ENCODE measurements around the gene DEFB128. TPM values are rescaled to one million over a fixed set of nuclear protein-coding genes. Genes with fewer than 3 reads are reported as not detected.

Gene DEFB128
- total RNA-seq, 1 experiment from 2014 or later, result not detected

DNA sequence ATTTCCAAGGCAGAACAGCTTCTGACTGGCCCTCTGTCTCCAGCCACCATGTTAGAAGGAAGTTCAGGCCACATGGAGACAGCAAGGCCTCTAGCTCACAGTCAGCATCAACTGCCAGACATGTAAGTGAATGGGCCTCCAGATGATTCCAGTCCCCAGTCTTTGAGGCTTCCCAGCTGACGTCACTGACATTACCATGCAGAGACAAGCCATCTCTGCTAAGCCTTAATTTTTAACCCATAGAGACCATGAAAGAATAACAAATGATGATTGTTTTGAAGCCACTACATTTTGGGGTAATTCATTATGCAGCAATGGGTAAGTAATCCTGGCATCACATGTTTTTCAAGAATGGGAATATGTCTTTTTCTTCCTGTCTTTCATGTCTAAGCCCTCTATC, 26.3 kb upstream of the DEFB128 start:
- Histone ChIP-seq H3K27me3 (ENCODE audit: insufficient read depth, low read depth) (peaks cover 40% of the 10 kb centered on the region), H3F3A (ENCODE audit: insufficient read depth, low read depth) (no peaks in the 10 kb centered on the region), H3K4me1 (replicated peaks; ENCODE audit: insufficient read depth) (no peaks in the 10 kb centered on the region), H3K4me2 (no peak overlapping the region), H3K9me2 (ENCODE audit: insufficient read depth) (no peaks in the 10 kb centered on the region), H3K9me3 (ENCODE audit: insufficient read depth, low read depth) (no peaks in the 10 kb centered on the region), H3K4me3 (no peak overlapping the region), H3K36me3 (ENCODE audit: low read depth) (no peaks in the 10 kb centered on the region), H3K79me2 (ENCODE audit: low read depth) (no peaks in the 10 kb centered on the region), H4K20me1 (ENCODE audit: insufficient read depth) (no peaks in the 10 kb centered on the region), H2AFZ (no peak overlapping the region), H3K27ac (no peak overlapping the region)
- DNase-seq, result no peak
- ChIA-PET POLR2A (ENCODE audit: unreplicated experiment) (no interaction called here), CTCF (no interaction called here)
- intact Hi-C loops (cut with micrococcal nuclease; ENCODE audit: unreplicated experiment), result no loop called here
- TF ChIP-seq EZH2 (IDR thresholded peaks at IDR 0.05; ENCODE audit: low read depth), result no peak
- TF ChIP-seq, protein P1, sequence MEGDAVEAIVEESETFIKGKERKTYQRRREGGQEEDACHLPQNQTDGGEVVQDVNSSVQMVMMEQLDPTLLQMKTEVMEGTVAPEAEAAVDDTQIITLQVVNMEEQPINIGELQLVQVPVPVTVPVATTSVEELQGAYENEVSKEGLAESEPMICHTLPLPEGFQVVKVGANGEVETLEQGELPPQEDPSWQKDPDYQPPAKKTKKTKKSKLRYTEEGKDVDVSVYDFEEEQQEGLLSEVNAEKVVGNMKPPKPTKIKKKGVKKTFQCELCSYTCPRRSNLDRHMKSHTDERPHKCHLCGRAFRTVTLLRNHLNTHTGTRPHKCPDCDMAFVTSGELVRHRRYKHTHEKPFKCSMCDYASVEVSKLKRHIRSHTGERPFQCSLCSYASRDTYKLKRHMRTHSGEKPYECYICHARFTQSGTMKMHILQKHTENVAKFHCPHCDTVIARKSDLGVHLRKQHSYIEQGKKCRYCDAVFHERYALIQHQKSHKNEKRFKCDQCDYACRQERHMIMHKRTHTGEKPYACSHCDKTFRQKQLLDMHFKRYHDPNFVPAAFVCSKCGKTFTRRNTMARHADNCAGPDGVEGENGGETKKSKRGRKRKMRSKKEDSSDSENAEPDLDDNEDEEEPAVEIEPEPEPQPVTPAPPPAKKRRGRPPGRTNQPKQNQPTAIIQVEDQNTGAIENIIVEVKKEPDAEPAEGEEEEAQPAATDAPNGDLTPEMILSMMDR (conservative IDR thresholded peaks at IDR 0.05), result no peak
- no TSS peak for BruUV-seq (replicated peaks)

DNA sequence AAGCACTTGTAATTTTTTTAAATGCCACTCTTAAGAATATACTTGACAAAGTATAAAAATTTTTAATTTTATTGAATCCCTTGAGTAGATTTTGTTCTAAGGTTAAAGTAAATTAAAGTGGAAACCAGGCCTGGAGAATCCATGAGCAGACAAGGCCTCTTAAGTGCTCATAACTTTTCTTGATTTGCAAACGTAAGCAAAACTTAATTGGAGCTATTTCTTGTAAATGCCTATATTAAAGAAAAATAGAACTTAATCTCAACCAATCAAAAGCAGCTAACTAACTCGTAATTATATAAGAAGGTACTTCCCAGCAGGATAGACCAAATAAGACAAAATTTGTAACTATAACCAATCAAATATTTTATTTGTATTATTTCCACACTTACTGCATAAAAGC, 24.9 kb upstream of the DEFB128 start:
- no peaks in the 10 kb centered on the region for H3K4me1 ChIP-seq (replicated peaks; ENCODE audit: insufficient read depth)
- no peaks in the 10 kb centered on the region for H3K79me2 ChIP-seq (ENCODE audit: low read depth)
- H3K27ac ChIP-seq, result no peak overlapping the region
- no peaks in the 10 kb centered on the region for H3K36me3 ChIP-seq (ENCODE audit: low read depth)
- no peak for TF ChIP-seq EZH2 (IDR thresholded peaks at IDR 0.05; ENCODE audit: low read depth)
- TF ChIP-seq, protein P1 (conservative IDR thresholded peaks at IDR 0.05), result no peak
- POLR2A ChIA-PET (ENCODE audit: unreplicated experiment), result no interaction called here
- no peaks in the 10 kb centered on the region for H4K20me1 ChIP-seq (ENCODE audit: insufficient read depth)
- peaks cover 46% of the 10 kb centered on the region for H3K27me3 ChIP-seq (ENCODE audit: insufficient read depth, low read depth)
- H3K4me2 ChIP-seq, result no peak overlapping the region
- intact Hi-C loops (cut with micrococcal nuclease; ENCODE audit: unreplicated experiment), result no loop called here
- no peak for DNase-seq
- no peaks in the 10 kb centered on the region for H3K9me2 ChIP-seq (ENCODE audit: insufficient read depth)
- BruUV-seq (replicated peaks), result no TSS peak
- no peak overlapping the region for H3K4me3 ChIP-seq
- H3K9me3 ChIP-seq (ENCODE audit: insufficient read depth, low read depth), result no peaks in the 10 kb centered on the region
- no peaks in the 10 kb centered on the region for H3F3A ChIP-seq (ENCODE audit: insufficient read depth, low read depth)
- H2AFZ ChIP-seq, result no peak overlapping the region
- CTCF ChIA-PET, result no interaction called here

DNA sequence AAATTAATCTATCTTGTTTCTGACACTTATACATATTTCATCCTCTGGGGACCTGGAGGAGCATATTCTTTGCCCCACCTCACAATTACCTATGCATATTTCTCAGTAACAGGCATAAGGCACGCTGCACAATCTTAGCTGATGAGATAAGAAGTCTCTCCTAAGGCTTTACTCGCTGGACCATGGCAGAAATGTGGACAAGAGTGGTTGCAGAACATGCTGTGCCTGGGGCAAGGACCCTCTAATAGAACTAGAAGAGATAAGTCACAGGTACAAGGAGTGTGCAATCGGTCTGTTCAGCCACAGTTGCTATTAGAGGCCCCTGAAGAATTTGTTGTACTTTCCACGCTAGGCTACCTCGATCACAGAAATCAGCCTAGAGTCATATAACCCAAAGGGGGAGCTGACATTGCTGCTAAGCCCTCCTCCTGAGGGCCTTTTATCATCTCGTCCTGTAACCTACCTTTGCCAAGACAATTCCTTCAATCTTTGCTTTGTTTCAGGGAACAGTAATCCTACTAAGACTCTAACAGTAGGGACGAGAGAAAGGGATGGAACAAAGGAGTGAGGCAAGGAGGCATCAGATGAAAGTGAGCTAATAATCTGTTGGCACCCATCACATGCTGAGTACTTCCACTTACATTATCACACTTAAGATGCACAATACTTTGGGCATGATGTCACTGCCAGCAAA, 21.4 kb upstream of the DEFB128 start:
- no peak overlapping the region for H3K4me2 ChIP-seq
- no TSS peak for BruUV-seq (replicated peaks)
- intact Hi-C loops (cut with micrococcal nuclease; ENCODE audit: unreplicated experiment), result no loop called here
- peaks cover 58% of the 10 kb centered on the region for H3K27me3 ChIP-seq (ENCODE audit: insufficient read depth, low read depth)
- DNase-seq, result no peak
- no peaks in the 10 kb centered on the region for H3K36me3 ChIP-seq (ENCODE audit: low read depth)
- H3K4me1 ChIP-seq (replicated peaks; ENCODE audit: insufficient read depth), result no peaks in the 10 kb centered on the region
- no peaks in the 10 kb centered on the region for H3K9me3 ChIP-seq (ENCODE audit: insufficient read depth, low read depth)
- ChIA-PET POLR2A (ENCODE audit: unreplicated experiment) (no interaction called here), CTCF (interaction anchor here (0.9 kb wide), 1 partner anchor 120 kb away, joined by 4 read pairs; no protein-coding TSS in a partner anchor)
- no peaks in the 10 kb centered on the region; the same call in 1 of the 2 replicates for H3F3A ChIP-seq (ENCODE audit: insufficient read depth, low read depth)
- H3K9me2 ChIP-seq (ENCODE audit: insufficient read depth), result no peaks in the 10 kb centered on the region
- TF ChIP-seq, protein P1 (conservative IDR thresholded peaks at IDR 0.05), result no peak
- TF ChIP-seq EZH2 (IDR thresholded peaks at IDR 0.05; ENCODE audit: low read depth), result no peak
- no peaks in the 10 kb centered on the region for H4K20me1 ChIP-seq (ENCODE audit: insufficient read depth)
- H3K27ac ChIP-seq, result no peak overlapping the region
- no peak overlapping the region for H2AFZ ChIP-seq
- H3K79me2 ChIP-seq (ENCODE audit: low read depth), result no peaks in the 10 kb centered on the region
- H3K4me3 ChIP-seq, result no peak overlapping the region

All from PC-9 (cell line).